SKM-1 (cell line): ENCODE measurements around the gene KIAA1586.
"Not testable (repeated sequence)": the region's sequence is repeated elsewhere in the genome, so short reads cannot be mapped to it uniquely, and the experiment has no call there.

Experiments used
- DNase-seq: peaks from one replicate; lab custom pipeline; 2025; ENCODE audit not compliant: unreplicated experiment; lab: John Stamatoyannopoulos, UW

Gene KIAA1586, protein sequence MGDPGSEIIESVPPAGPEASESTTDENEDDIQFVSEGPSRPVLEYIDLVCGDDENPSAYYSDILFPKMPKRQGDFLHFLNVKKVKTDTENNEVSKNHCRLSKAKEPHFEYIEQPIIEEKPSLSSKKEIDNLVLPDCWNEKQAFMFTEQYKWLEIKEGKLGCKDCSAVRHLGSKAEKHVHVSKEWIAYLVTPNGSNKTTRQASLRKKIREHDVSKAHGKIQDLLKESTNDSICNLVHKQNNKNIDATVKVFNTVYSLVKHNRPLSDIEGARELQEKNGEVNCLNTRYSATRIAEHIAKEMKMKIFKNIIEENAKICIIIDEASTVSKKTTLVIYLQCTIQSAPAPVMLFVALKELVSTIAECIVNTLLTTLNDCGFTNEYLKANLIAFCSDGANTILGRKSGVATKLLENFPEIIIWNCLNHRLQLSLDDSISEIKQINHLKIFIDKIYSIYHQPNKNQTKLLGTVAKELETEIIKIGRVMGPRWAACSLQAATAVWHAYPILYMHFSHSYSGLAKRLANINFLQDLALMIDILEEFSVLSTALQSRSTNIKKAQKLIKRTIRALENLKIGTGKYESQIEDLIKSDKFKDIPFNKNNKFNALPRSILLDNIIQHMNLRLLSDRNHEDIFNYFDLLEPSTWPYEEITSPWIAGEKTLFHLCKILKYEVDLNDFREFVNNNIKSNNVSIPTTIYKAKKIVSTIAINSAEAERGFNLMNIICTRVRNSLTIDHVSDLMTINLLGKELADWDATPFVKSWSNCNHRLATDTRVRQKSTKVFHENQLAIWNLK

DNA sequence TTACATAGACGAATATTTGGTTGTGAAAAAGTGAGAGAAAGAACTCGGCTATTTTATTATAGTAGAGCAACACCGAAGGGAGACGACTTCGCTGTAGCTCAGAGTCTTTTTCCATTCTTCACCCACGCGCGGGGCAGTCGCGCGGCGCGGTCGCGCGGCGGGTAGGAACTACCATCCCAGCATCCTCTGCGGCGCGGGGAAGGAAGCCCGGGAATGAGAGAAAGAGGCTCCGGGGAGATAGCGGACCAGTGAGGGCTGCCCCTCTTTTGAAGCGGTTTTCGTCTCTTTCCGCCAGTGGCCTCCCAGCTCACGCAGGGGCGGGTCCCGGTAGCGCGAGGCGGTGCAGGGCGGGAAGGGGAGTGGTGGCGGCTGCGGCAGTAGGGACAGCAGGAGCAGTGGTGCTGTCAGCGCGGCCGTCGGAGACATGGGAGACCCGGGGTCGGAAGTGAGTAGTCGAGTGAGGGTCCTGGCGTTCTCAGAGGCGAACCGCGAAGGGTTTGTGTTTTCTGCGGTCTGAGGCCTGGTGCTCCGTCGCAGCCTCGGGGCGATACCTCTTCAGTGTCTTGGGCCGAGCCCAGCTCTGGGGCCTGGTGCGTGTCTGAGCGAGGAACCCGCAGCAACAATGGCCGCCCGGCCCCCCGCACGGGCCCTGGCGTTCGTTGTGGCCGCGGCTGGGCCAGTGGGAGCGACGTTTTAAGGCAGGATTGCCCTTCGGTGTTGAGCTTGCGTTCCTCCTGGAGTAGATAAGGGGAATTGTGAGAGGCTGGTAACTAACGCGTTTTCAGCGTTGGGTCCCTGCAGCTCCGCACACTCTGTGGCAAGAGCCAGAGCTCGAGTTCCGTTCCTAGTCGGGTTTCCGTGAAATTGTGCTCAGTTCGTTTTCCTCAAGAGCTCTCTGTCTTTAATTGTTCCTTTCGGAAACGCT, at the start of gene KIAA1586:
Gene KIAA1586 (plus strand): TSS at position 362 of the 925 bp plus-strand sequence. CDS start 63 bp downstream, at position 425.
- peak; percentile 82 for DNase-seq

DNA sequence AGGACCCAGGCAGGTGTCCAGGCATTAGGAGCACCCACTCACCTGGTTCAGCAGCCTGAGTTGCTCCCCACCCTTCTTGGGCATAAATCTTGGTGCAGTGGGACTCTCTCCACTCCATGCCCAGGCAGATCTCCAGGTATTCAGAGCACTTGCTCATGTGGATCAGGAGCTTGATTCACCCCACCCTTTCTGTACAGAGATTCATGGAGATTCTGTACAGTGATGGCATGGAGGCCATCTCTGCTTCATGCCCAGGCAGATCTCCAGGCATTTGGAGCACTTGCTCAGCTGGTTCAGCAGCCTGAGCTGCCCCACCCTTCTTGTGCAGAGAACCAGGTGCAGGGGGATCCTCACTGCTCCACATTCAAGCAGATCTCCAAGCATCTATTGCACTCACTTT, 47.4 kb upstream of the KIAA1586 start:
- no peak for DNase-seq

DNA sequence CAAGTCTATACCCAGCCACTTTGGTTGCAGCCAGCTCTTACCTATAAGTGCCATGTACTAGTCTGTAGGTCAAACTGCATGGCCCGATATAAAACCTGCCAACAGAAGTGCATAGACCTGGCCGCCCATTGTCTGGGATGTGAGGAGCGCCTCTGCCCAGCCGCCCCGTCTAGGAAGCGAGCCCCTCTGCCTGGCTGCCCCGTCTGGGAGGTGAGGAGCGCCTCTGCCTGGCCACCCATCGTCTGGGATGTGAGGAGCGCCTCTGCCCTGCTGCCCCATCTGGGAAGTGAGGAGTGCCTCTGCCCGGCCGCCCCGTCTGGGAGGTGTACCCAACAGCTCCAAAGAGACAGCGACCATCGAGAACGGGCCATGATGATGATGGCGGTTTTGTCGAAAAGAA, 46.7 kb upstream of the KIAA1586 start:
- not testable (repeated sequence) for DNase-seq

DNA sequence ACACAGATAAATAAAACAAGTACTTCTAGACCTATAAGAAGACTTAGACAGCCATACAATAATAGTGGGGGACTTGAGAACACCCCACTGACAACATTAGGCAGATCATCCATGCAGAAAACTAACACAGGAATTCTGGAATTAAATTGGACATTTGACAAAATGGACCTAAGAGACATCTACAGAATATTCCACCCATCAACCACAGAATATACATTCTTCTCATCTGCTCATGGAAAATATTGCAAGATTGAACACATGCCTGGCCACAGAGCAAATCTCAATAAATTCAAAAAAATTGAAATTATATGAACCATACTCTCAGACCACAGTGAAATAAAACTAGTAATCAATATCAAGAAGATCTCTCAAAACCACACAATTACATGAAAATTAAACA, 44.3 kb upstream of the KIAA1586 start:
- no peak for DNase-seq

DNA sequence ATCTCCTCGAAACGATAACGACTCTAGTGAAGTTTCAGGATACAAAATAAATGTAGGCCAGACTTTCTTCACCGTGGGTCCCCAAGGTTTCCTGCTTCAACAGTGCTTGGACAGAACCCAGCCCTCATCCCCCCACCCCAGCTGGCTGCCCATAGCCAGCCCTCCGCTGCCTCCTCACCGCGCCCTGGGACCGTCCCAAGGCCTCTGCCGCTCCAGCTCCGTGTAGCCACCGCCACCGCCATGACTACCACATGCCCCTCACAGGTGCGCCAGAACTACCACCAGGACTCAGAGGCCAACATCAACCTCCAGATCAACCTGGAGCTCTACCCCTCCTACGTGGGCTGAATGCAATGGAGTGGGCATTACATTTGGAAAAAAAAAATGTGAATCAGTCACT, 42.2 kb upstream of the KIAA1586 start:
- DNase-seq: no peak

DNA sequence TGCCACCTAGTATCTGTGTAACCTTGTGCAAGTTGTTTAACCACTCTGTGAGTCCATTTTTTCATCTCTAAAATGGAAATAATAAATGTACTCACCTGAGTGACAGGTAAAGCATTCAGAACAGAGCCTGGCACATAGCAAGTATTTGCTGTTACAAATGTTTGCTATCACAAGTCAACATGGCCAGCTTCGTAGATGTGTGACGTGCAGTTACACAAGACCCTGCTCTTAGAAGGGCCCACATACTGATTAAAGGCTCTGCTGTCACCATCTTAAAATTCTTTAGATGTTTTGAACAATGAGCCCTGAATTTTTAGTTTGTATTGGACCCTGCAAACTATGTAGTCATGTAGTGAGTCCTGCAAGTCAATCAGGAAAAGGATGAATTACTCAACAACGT, 40.4 kb upstream of the KIAA1586 start:
- DNase-seq: no peak

DNA sequence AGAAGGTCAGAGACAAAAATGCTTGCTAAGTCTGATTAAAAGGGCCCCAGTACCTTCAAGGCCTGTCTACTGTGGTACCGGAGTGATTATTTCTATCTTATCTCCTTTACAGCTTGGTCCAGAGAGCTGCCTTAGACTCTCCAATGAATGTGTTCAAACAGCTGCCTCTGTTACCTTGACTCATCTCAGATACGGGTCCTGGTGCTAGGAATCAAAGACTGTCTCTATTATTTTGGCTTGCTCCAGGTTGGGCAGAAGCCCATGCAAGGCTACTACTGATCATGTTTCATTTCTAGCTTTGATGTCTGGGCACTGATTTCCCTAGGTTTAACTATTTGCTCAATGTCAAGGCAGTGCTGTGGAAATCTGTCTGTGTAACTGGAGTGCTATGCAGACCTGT, 38.4 kb upstream of the KIAA1586 start:
- DNase-seq: not testable (repeated sequence)

DNA sequence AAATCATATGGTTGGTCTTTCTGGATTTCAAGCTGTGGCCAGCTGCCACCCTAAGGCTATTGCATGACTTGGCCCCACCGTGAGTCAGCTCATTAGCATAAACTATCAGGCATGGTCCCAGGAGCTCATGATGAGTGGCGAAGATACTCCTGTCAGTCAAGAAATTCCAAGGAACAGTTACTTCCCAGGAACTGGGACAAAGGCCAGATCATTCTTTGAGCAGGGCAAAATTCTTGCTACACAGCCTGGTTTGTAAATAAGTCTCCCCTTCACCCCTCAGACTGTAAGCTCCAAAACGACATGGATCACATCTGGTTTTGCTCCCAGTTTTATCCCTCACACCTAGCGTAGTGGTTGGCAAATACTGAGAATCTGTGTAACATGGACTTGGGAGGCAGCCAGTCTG, 33.0 kb upstream of the KIAA1586 start:
- no peak for DNase-seq

DNA sequence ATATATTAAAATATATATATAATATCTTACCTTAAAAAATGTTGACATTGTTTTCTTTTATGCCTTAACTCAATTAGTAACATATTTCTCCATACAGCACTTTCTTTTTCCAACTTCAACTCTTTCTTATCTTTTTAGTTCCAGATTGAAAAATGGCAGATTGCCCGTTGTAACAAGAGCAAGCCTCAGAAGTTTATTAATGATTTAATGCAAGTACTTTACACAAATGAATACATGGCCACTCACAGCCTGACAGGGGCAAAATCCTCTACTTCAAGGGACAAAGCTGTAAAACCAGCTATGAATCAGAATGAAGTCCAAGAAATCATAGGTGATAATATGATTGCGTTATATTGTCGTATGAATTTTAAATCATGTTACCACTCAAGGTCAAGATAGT, 29.4 kb upstream of the KIAA1586 start:
- DNase-seq: no peak

DNA sequence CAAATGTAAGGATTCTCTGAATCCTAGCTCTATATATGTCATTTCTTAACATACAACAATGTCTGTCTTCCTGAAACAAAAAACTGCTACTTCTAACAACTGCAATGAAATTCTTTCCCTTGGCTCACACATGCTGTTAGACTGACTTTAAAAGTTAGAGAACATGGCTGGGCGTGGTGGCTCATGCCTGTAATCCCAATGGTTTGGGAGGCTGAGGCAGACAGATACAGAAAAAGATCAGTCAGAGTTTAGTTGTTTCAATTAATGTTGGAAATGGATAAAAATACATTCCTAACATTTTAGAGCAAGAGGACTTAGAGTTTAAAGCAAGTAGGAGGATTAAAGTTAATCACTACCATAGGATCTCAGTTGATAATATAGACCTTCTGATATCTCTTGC, 28.7 kb upstream of the KIAA1586 start:
- no peak for DNase-seq

DNA sequence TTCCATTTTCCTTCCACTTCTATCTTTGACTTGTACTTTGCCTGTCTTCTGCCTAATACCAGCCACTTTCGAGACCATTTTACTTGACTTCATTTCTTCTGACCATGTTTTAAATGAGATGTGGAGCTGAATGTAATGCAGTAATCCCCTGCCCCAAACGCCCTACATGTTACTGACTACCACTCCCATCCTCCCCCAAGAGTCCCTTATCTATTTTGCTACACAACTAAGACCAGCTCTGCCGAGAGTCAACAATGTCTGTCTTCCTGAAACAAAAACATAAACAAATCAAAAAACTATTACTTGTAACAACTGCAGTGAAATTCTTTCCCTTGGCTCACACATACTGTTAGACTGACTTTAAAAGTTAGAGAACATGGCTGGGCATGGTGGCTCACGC, 27.1 kb upstream of the KIAA1586 start:
- DNase-seq: no peak

DNA sequence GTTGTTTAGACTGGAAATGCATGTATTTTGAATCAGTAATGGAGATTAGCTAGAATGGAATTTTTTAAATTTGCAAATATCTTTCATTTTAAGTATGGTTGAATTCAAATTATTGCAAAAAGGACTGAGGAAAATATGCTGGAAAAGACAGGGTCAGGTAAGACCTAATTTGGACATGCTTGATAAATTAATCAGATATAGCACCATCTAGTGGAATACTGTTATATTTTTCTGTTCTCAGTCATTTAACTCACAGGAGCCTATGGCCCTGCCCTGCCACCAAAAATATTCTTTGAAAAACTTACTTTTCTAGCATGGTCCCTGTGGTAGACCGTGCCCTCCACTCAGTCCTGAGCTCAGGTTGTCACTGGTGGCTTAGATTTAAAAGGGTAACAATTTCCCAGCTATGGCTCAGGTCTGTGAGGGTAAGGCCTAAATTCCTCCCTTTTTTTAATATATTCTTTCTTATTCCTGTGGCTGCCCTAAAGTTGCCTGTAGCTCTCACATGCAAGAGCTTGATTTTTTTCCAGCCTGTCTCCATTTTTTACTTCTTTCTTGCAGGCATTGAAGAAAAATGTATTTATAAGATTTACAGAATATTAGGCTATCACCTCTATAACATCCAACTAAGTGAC, 25.3 kb upstream of the KIAA1586 start:
- peak; percentile 46 for DNase-seq

DNA sequence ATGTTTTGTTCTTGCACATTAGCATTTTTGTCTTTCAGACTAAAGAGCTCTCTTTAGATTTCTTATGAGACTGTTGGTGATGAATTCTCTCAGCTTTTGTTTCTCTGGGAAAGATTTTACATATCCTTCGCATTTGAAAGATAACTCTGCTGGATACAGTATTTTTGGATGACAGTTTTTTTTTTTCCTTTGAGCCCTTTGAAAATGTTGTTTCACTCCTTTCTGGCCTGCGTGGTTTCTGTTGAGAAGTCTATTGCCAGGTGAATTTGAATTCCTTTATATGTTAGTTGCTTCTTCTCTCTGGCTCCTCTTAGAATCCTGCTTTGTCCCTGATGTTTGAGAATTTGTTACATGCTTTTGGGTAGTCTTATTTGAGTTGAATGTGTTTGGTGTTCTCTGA, 22.2 kb upstream of the KIAA1586 start:
- no peak for DNase-seq

DNA sequence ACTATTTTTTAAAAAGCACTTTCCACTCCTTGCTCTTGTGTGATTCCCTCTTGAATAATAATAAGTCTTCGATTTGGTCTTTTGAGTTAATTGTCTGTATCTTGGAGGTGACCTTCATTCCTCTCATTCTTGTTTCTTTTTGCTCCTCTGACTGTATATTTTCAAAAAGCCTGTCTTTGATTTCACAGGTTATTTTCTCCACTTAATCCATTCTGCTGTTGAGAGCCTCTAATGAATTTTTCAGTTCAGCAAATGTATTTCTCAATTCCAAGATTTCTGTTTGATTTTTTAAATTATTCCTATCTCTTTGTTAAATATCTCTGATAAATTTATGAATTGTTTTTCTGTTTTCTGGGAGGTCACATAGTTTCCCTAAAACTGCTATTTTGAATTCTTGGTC, 21.7 kb upstream of the KIAA1586 start:
- DNase-seq: no peak

DNA sequence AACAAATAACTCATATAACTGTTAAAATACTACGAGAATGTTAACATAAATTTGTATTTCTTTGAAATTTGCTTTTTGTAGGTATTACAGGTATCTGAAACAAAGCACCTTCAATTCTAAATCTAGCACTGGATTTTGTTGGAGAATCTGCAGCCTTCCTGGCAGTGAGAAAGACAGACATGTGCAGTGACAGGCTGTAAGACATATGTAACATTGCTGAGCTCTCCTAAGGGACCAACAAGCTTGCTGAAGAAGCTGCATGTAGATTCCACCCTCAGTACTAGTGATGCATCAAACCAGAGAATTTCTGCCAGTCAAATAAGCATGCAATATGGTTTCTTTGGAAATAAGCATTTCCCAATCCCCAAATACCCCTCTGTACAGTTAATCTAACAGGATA, 20.5 kb upstream of the KIAA1586 start:
- DNase-seq: no peak

DNA sequence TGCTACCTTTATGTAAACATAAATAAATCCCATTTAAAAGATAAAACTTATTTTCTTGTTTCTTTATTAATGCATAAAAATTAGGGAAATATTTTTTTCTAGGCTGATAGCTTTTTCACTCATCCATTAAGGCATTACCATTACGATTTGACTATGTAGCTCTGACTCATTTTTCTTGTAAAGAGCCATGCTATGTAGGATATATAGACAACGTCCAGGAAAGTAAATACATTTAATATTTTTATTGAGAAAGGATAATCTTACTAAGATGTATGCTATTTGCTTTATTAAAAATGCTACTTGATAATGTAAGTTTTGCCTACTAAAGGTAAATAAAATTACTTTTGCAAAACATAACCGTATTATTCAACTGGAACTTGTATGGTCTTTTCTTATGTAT, 19.2 kb upstream of the KIAA1586 start:
- no peak for DNase-seq

DNA sequence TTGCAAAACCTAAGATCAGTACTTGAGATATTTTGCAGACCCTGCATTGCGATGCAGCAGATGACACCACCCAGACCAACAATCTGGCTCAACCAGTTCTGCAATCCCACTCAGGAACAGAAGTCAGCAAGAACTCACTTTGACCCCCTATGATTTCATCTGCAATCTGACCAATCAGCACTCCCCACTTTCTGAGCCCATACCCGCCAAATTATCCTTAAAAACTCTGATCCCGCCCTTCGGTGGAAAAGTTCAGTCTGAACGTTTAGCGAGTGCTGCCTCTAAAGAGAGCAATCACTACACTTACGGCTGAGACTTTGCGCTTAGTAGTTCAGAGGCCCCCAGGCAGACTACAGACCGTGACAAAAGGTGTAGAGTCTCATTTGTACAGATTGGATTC, 17.3 kb upstream of the KIAA1586 start:
- no peak for DNase-seq

DNA sequence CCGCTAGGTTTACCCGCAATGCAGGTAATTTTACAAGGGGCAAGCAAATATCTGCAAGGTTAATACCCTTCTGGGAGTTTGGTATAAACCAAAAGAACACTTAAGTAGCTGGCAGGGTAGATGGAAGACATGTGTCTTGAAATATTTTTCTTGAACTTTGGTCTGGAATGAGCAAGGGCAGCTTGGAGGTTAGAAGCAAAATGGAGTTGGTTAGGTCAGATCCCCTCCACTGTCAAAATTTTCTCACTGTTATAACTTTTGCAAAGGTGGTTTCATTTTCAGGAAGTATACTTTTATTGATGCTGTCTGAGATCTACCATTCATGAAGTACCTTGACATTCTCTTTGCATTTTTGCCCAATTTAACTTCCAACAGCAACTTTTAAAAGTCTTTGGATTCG, 13.3 kb upstream of the KIAA1586 start:
- DNase-seq: no peak

DNA sequence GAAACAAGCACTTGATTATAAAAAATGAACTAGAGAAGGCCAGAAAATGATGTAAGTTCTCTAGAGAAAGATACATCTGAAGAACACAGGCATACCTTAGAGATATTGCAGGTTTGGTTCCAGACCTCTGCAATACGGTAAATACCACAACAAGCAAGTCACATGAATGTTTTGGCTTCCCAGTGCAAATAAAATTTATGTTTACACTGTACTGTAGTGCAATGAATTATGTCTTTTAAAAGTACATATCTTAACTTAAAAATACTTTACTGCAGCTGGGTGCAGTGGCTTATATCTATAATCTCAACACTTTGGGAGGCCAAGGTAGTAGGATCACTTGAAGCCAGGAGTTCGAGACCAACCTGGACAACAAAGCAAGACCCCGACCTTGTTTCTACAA, 10.9 kb upstream of the KIAA1586 start:
- no peak for DNase-seq

DNA sequence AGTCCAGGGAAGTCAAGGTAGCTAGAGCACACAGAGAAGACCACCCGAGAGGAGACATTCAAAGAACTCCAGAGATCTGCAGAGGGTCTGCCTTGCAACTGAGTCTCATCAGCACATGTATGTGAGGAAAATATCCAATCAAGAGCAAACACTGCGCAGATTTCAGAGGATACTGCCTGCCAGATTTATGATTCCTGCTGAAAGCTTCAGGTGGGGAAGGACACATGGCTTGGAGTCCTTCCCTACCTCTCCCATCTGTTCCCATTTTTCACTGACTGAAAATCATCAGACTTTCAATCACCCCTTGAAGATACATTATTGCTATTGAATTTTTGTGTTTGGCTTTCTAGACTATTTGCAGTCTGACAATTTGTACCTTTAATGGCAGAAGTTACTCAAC, 7.6 kb upstream of the KIAA1586 start:
- no peak for DNase-seq

DNA sequence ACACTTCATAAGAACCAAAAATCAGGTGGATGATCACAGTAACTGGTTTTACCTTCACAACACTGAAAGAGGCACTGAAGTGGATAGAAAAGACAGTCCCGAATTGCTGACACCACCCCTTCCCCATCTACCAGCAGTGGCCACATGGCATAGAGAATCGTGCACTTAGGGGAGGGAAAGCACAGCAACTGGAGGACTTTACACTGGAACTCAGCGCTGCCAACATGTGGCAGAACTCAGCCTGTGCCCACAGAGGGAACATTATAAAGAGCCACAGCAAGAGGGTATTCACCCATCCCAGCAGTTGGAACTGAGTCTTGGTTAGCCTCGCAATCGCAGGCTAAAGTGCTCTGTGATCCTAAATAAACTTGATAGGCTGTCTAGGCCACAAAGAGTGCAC, 6.5 kb upstream of the KIAA1586 start:
- DNase-seq: no peak
